Activated CD8-positive, alpha-beta T cell treated with anti-CD3 and anti-CD28 coated beads for 36 hours (primary cell): ENCODE measurements around the gene IFI30. TPM values are rescaled to one million over a fixed set of nuclear protein-coding genes. Genes with fewer than 3 reads are reported as not detected.
A peak's percentile ranks its signal among the peaks of the same experiment; 100 is the strongest.

Source experiments
- ATAC-seq: fragments of 200-7000 bp; cut with Tn5 transposase; one replicate; pipeline ENCODE4 v1.10.0; 2021; ENCODE audit warnings: mild to moderate bottlenecking, moderate library complexity
- CTCF ChIA-PET: fragments of 350-600 bp; sonication (Branson Sonifier 250); formaldehyde crosslinking; loops from one replicate; lab custom pipeline; 2021; ENCODE audit warnings: antibody characterized with exemption; lab: Charles Lee
- POLR2A ChIA-PET: fragments of 350-600 bp; sonication (Branson Sonifier 250); formaldehyde crosslinking; loops from one replicate; lab custom pipeline; 2021; ENCODE audit warnings: antibody characterized with exemption; lab: Charles Lee
- DNase-seq: peaks from one replicate; pipeline ENCODE4 v3.0.0-alpha.2; 2020
- H3K27ac Mint-ChIP-seq: one replicate; pipeline ENCODE4 v1.8.0; 2021; ENCODE audit warnings: mild to moderate bottlenecking, mixed read lengths
- H3K27me3 Mint-ChIP-seq: one replicate; pipeline ENCODE4 v1.8.0; 2021; ENCODE audit warnings: mixed read lengths
- H3K36me3 Mint-ChIP-seq: one replicate; pipeline ENCODE4 v1.8.0; 2021; ENCODE audit warnings: low read depth, mixed read lengths
- H3K4me1 Mint-ChIP-seq: one replicate; pipeline ENCODE4 v1.8.0; 2021; ENCODE audit warnings: low read depth, mixed read lengths
- H3K4me3 Mint-ChIP-seq: one replicate; pipeline ENCODE4 v1.8.0; 2021; ENCODE audit warnings: mild to moderate bottlenecking, moderate library complexity, mixed read lengths
- H3K9me3 Mint-ChIP-seq: one replicate; pipeline ENCODE4 v1.8.0; 2021; ENCODE audit warnings: mixed read lengths
- intact Hi-C: fragments of 100-400 bp; cut with micrococcal nuclease; formaldehyde crosslinking; loops from one replicate; pipeline ENCODE4 v1.10.0; 2022
- total RNA-seq, 2 experiments: library from RNA; stranded (reverse); gene quantifications; one replicate each; pipeline ENCODE4 v1.2.3, GENCODE V29; 2021
- TF ChIP-seq, protein P1 (sequence below): fragments of 200-600 bp; IDR thresholded peaks from one replicate; pipeline ENCODE4 v1.8.0; 2022; ENCODE audit warnings: antibody characterized with exemption, mild to moderate bottlenecking

Gene IFI30
- total RNA-seq, 2 experiments from 2014 or later: 21.9 to 22.9 TPM

DNA sequence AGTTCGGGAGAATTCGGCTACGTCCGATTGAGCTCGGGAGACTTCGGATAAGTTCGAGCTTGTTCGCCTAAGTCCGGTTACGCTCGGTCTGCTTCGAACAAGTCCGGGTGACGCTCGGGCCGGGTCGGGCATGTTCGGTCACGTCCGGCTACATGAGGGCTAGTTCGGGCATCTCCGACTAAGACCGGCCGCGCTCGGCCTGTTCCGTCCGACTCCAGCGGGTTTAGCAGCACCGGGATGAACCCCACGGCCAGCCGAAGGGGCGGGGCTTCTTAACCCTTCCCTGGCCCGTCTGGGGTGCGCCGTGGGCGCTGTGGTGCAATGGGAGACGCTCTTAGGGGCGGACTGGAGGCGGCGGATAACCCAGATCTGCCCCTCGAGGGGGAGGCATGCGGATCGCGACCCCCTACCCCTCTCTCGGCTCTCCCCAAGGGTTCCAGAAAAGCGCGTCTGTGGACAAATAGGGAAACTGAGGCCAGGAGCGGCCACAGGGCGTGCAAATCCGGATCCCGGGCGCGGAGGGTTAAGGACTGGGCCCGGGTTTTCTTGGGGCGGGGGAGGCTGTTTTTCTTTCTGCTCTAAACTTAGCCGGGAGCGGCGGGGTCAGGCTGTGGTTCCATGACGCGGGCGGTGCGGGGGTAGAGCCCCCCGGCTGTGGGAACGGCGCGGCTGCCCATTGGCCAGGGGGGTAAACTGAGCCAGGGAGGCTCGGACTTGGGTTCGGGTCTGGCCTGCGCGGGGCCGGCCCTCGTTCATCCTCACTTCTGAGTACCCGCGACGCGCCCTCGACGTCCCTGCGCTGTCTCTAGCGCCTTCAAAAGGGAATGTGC lies 51.1 kb downstream of the IFI30 start:
- DNase-seq: peak; percentile 97
- intact Hi-C loops: no loop called here
- peak overlapping the region; percentile 76 for H3K4me3 Mint-ChIP-seq
- ChIA-PET CTCF (interaction anchor here (0.9 to 3.1 kb wide), 9 partner anchors 8 to 112 kb away, joined by 3 to 16 read pairs (median 5); no protein-coding TSS in a partner anchor), POLR2A (interaction anchor here (0.9 kb wide), 1 partner anchor 116 kb away, joined by 3 read pairs; no protein-coding TSS in a partner anchor)
- TF ChIP-seq, protein P1, sequence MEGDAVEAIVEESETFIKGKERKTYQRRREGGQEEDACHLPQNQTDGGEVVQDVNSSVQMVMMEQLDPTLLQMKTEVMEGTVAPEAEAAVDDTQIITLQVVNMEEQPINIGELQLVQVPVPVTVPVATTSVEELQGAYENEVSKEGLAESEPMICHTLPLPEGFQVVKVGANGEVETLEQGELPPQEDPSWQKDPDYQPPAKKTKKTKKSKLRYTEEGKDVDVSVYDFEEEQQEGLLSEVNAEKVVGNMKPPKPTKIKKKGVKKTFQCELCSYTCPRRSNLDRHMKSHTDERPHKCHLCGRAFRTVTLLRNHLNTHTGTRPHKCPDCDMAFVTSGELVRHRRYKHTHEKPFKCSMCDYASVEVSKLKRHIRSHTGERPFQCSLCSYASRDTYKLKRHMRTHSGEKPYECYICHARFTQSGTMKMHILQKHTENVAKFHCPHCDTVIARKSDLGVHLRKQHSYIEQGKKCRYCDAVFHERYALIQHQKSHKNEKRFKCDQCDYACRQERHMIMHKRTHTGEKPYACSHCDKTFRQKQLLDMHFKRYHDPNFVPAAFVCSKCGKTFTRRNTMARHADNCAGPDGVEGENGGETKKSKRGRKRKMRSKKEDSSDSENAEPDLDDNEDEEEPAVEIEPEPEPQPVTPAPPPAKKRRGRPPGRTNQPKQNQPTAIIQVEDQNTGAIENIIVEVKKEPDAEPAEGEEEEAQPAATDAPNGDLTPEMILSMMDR: no peak
- H3K36me3 Mint-ChIP-seq: no peaks in the 10 kb centered on the region
- H3K27me3 Mint-ChIP-seq: peaks cover 59% of the 10 kb centered on the region
- no peak overlapping the region for H3K27ac Mint-ChIP-seq
- peaks cover 28% of the 10 kb centered on the region for H3K4me1 Mint-ChIP-seq
- peak; percentile 99 for ATAC-seq
- H3K9me3 Mint-ChIP-seq: no peaks in the 10 kb centered on the region

DNA sequence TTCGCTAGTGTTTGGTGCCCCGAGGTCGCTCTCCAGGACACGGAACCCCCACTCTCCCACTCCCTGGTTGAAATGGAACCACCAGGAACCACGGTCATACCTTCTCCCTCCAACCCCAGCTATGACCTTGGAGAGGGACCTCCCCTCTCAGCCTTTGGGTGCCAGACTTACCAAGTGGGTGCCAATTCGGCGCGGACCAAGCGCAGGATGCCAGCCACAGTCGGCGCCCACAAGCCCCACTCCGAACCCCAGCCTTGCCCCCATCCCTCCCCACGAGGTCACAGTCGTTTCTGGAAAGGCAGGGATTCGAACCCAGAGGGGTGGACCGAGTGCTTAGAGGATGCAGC lies 51.7 kb downstream of the IFI30 start:
- CTCF ChIA-PET: interaction anchor here (1.5 kb wide), 1 partner anchor 26 kb away, joined by 3 read pairs; no protein-coding TSS in a partner anchor
- ATAC-seq (no peak), DNase-seq (no peak)
- H3K27me3 Mint-ChIP-seq: peaks cover 60% of the 10 kb centered on the region
- POLR2A ChIA-PET: no interaction called here
- H3K4me3 Mint-ChIP-seq: peak overlapping the region; percentile 10
- intact Hi-C loops: no loop called here
- H3K9me3 Mint-ChIP-seq: no peaks in the 10 kb centered on the region
- no peaks in the 10 kb centered on the region for H3K36me3 Mint-ChIP-seq
- H3K4me1 Mint-ChIP-seq: peaks cover 26% of the 10 kb centered on the region
- no peak overlapping the region for H3K27ac Mint-ChIP-seq
- TF ChIP-seq, protein P1: no peak

DNA sequence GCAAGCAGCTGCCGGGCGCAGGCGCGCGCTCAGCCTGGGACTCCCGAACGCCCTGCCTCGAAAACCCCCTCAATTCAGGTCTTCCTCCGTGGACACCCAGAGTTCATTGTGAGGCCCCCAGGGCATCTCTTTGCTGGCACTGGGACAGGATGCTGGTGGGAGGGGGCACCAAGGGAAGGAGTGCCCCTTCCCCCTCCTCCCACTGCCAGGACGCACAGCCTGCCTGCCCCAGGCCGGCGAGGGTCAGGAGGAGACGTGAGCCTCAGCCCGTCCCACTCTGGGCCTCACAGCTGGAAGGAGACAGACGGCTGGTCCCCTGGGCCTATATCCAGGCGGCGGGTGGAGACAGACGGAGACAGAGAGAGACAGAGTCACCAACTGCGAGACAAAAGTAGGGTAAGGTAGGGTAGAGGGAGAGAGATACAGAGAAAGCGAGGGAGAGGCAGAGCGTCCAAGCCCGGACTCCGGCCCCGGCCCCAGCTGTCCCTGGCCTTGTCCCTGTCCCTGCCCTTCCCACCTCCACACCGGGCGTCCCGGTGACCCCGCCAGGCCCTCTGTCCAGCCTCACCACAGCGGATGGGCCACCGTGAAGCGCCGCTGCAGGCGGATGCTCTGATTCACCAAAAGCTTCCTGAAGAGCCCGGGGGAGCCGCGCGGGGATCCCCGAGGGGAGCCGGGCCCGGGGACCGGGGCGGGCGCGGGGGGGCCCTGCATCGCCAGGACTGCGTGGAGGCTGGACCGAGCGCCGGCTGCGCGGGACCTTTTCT lies 52.3 kb downstream of the IFI30 start, which contains the start of gene PDE4C:
Gene PDE4C, minus strand, starts transcription at position 737 of the 767 bp plus-strand sequence. Its CDS starts 23 bp downstream, at position 714.
- intact Hi-C loops: no loop called here
- no peak for DNase-seq
- no peak for ATAC-seq
- TF ChIP-seq, protein P1: no peak
- H3K27ac Mint-ChIP-seq: no peak within 1 kb of the TSS
- peaks cover 62% of the 10 kb centered on the region for H3K27me3 Mint-ChIP-seq
- CTCF ChIA-PET: interaction anchor here (1.5 kb wide), 1 partner anchor 26 kb away, joined by 3 read pairs; no protein-coding TSS in a partner anchor
- peak within 1 kb of the TSS; percentile 10 for H3K4me3 Mint-ChIP-seq
- no peaks in the 10 kb centered on the region for H3K9me3 Mint-ChIP-seq
- no peaks in the 10 kb centered on the region for H3K36me3 Mint-ChIP-seq
- POLR2A ChIA-PET: interaction anchor here (1.3 kb wide), 1 partner anchor 12 kb away, joined by 4 read pairs; no protein-coding TSS in a partner anchor
- peaks cover 24% of the 10 kb centered on the region for H3K4me1 Mint-ChIP-seq

DNA sequence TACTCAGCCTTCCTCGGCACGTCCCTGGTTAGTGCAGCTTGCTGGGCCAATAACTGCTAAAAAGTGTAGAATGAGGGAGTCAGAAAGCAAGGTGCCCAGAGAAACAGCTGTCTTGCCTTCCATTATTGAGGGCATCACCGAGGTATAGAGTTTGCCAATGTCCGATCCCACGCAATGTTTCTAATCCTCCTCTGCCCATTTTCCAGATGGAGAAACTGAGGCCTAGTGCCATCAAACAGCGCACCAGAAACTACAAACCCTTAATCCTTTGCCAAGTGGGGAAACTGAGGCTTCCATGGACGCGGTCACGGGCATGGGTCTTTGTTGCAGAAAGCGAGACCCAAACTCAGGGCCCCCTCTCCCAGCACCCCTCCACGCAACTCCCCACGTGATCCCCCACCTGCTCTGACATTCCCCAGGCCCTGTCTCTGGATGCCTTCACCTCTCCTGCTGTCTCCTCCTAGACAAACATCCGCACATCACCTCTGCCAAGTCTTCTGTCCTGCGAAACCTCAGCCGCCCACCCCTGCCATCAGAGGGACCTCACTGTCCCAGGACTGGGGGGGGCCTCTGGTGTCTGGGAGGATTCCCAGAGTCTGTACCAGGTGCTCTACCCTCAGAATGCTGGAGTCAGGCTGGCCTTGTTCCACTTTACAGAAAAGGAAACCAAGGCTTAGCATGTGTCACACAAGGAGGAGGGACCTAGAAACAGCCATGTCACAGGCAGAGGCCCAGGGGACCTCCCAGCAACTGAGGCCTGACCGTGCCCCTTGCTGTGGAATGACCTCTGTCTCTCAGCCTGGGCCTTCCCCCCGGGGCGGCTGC lies 53.6 kb downstream of the IFI30 start:
- TF ChIP-seq, protein P1: no peak
- intact Hi-C loops: no loop called here
- DNase-seq (no peak), ATAC-seq (no peak)
- peaks cover 63% of the 10 kb centered on the region for H3K27me3 Mint-ChIP-seq
- ChIA-PET POLR2A (interaction anchor here (1.3 kb wide), 1 partner anchor 11 kb away, joined by 4 read pairs; no protein-coding TSS in a partner anchor), CTCF (interaction anchor here (1.5 kb wide), 1 partner anchor 25 kb away, joined by 3 read pairs; no protein-coding TSS in a partner anchor)
- H3K27ac Mint-ChIP-seq: no peak overlapping the region
- no peaks in the 10 kb centered on the region for H3K36me3 Mint-ChIP-seq
- H3K9me3 Mint-ChIP-seq: no peaks in the 10 kb centered on the region
- peaks cover 29% of the 10 kb centered on the region for H3K4me1 Mint-ChIP-seq
- no peak overlapping the region for H3K4me3 Mint-ChIP-seq

Other genes with a start within 250 kb of the IFI30 start
- 100 to 1,000 TPM; 120 to 129 TPM for gene CCDC124, start 240.8 kb upstream of the IFI30 start, total RNA-seq
- gene KCNN1, start 206.7 kb upstream of the IFI30 start, total RNA-seq: 1 to 10 TPM in 1 of 2 experiments, under 1 TPM in 1; 0.25 to 1.7 TPM
- gene ARRDC2, start 165.6 kb upstream of the IFI30 start, total RNA-seq: 10 to 100 TPM; 29.1 TPM
- 10 to 100 TPM; 25.6 to 27.2 TPM for gene IL12RB1, start 86.9 kb upstream of the IFI30 start, total RNA-seq
- 10 to 100 TPM; 23.1 to 23.3 TPM for gene MAST3, start 76.0 kb upstream of the IFI30 start, total RNA-seq
- 10 to 100 TPM; 15.0 to 15.8 TPM for gene PIK3R2, start 20.6 kb upstream of the IFI30 start, total RNA-seq
- gene MPV17L2, start 19.4 kb downstream of the IFI30 start, total RNA-seq: 1 to 10 TPM; 8.5 to 9.6 TPM
- gene RAB3A, start 30.2 kb downstream of the IFI30 start, total RNA-seq: 10 to 100 TPM in 1 of 2 experiments, 1 to 10 TPM in 1; 8.9 to 11.3 TPM
- under 1 TPM in 1 of 2 experiments, not detected in 1; 0.38 TPM for gene PDE4C, start 52.6 kb downstream of the IFI30 start, total RNA-seq
- gene IQCN, start 100.6 kb downstream of the IFI30 start, total RNA-seq: under 1 TPM; 0.59 to 0.69 TPM
- gene JUND, start 107.8 kb downstream of the IFI30 start, total RNA-seq: 100 to 1,000 TPM; 527 to 530 TPM
- 100 to 1,000 TPM; 426 to 433 TPM for gene LSM4, start 149.3 kb downstream of the IFI30 start, total RNA-seq
- 10 to 100 TPM; 21.7 to 23.9 TPM for gene PGPEP1, start 166.8 kb downstream of the IFI30 start, total RNA-seq
- gene GDF15, start 212.3 kb downstream of the IFI30 start, total RNA-seq: not detected
- gene LRRC25, start 223.8 kb downstream of the IFI30 start, total RNA-seq: not detected
- gene SSBP4, start 245.6 kb downstream of the IFI30 start, total RNA-seq: 100 to 1,000 TPM in 1 of 2 experiments, 10 to 100 TPM in 1; 98.2 to 102 TPM